ENCODE measurements around the gene ZNF768. TPM values are rescaled to one million over a fixed set of nuclear protein-coding genes. Genes with fewer than 3 reads are reported as not detected.
A peak's percentile ranks its signal among the peaks of the same experiment; 100 is the strongest.
"Not testable (repeated sequence)": the region's sequence is repeated elsewhere in the genome, so short reads cannot be mapped to it uniquely, and the experiment has no call there.

The ZNF768 gene
- total RNA-seq, 1 experiment from 2014 or later: 49.9 TPM

GRCh38 chr16:30533146-30533522 lies 6.8 kb upstream of the ZNF768 start:
- DNase-seq (ENCODE audit: low read depth): no peak

GRCh38 chr16:30532285-30533145 lies 6.1 kb upstream of the ZNF768 start:
- no peak for DNase-seq (ENCODE audit: low read depth)

GRCh38 chr16:30530163-30531037 lies 4.0 kb upstream of the ZNF768 start:
- DNase-seq (ENCODE audit: low read depth): no peak

GRCh38 chr16:30528799-30529457 lies 2.6 kb upstream of the ZNF768 start:
- DNase-seq (ENCODE audit: low read depth): no peak

- no peak for DNase-seq (ENCODE audit: low read depth)
Measured at GRCh38 chr16:30527635-30528178, 1.3 kb upstream of the ZNF768 start.

- DNase-seq (ENCODE audit: low read depth): peak; percentile 98
Measured at GRCh38 chr16:30526823-30527634, 663 bp upstream of the ZNF768 start.

- DNase-seq (ENCODE audit: low read depth): peak; percentile 25
Measured at GRCh38 chr16:30525844-30526136, 576 bp downstream of the ZNF768 start.

- DNase-seq (ENCODE audit: low read depth): no peak
Measured at GRCh38 chr16:30524575-30525568, 1.5 kb downstream of the ZNF768 start.

GRCh38 chr16:30523768-30524574 lies 2.4 kb downstream of the ZNF768 start:
- DNase-seq (ENCODE audit: low read depth): peak; percentile 14

- DNase-seq (ENCODE audit: low read depth): not testable (repeated sequence)
Measured at GRCh38 chr16:30522702-30523463, 3.5 kb downstream of the ZNF768 start.

GRCh38 chr16:30521873-30522641 lies 4.3 kb downstream of the ZNF768 start:
- no peak for DNase-seq (ENCODE audit: low read depth)

GRCh38 chr16:30521476-30521872 lies 4.9 kb downstream of the ZNF768 start:
- DNase-seq (ENCODE audit: low read depth): no peak

- DNase-seq (ENCODE audit: low read depth): no peak
Measured at GRCh38 chr16:30519120-30520049, 7.0 kb downstream of the ZNF768 start.

GRCh38 chr16:30518552-30518951 lies 7.8 kb downstream of the ZNF768 start:
- no peak for DNase-seq (ENCODE audit: low read depth)

GRCh38 chr16:30515275-30515674 lies 11.1 kb downstream of the ZNF768 start:
- DNase-seq (ENCODE audit: low read depth): no peak

GRCh38 chr16:30511509-30511908 lies 14.9 kb downstream of the ZNF768 start:
- DNase-seq (ENCODE audit: low read depth): no peak

All from M059J (cell line).